HepG2 (cell line): ENCODE results near the gene NDUFAF8. TPM values are rescaled to one million over a fixed set of nuclear protein-coding genes. Genes with fewer than 3 reads are reported as not detected.

Experiments
- ATAC-seq: fragments of 200-7000 bp; cut with Tn5 transposase; 3 replicates; pipeline ENCODE4 v1.9.1; 2020; ENCODE audit warnings: mild to moderate bottlenecking, moderate library complexity
- BruUV-seq: library from RNA; stranded (reverse); fragments of 400-500 nt; replicated peaks from 2 replicates; lab custom pipeline; 2021; lab: Mats Ljungman, UMichigan
- CTCF ChIA-PET: fragments of 300-600 bp; formaldehyde crosslinking; extraction: SDS; loops from one replicate; lab custom pipeline; 2021; ENCODE audit warnings: low total read pairs, inconsistent platforms, low intra/inter-chr PET ratio; lab: Yijun Ruan, JAX
- POLR2A ChIA-PET: fragments of 350-600 bp; sonication (Branson Sonifier 250); formaldehyde crosslinking; loops from one replicate; lab custom pipeline; 2020; ENCODE audit warnings: antibody characterized with exemption, inconsistent platforms; lab: Yijun Ruan, JAX
- DNase-seq: peaks from one replicate; pipeline ENCODE4 v3.0.0-alpha.2; 2015; ENCODE audit warnings: low spot score
- FAIRE-seq: peaks from 3 replicates; lab custom pipeline; 2011; peaks lifted over from hg19 to GRCh38; lab: Jason Lieb, UNC
- H2AFZ ChIP-seq: one replicate; pipeline ENCODE4 v1.6.1; 2011; ENCODE audit warnings: low read length, inconsistent platforms
- H3K27ac ChIP-seq: fragments of 300-600 bp; 3 replicates; pipeline ENCODE4 v1.8.0; 2011; ENCODE audit warnings: mixed run types, mild to moderate bottlenecking, mixed read lengths, low read length, inconsistent platforms; ENCODE audit not compliant: insufficient read depth; ENCODE audit errors: extremely low read length
- H3K27me3 ChIP-seq, 2 experiments: fragments of 200-600 bp in 1 of 2; 2 replicates in 1 of 2; 3 replicates in 1 of 2; pipeline versions ENCODE4 v1.6.0 to v1.8.0; 2011; ENCODE audit warnings: low read length in 2 of 2, mild to moderate bottlenecking in 2 of 2, moderate library complexity in 2 of 2, inconsistent platforms in 1 of 2; ENCODE audit not compliant: insufficient read depth in 2 of 2, control insufficient read depth in 1 of 2
- H3K36me3 ChIP-seq, 2 experiments: fragments of 200-600 bp in 1 of 2; replicated peaks in 1 of 2; 2 replicates in 1 of 2; 3 replicates in 1 of 2; pipeline versions ENCODE4 v1.5.1 to v1.8.0; 2011; ENCODE audit warnings: low read length in 2 of 2, inconsistent platforms in 1 of 2; ENCODE audit not compliant: insufficient read depth in 2 of 2, control insufficient read depth in 1 of 2
- H3K4me1 ChIP-seq: 2 replicates; pipeline ENCODE4 v1.5.1; 2012; ENCODE audit warnings: low read length, inconsistent platforms; ENCODE audit not compliant: insufficient read depth
- H3K4me2 ChIP-seq: 2 replicates; pipeline ENCODE4 v1.6.0; 2011; ENCODE audit warnings: low read depth, low read length, inconsistent platforms
- H3K4me3 ChIP-seq, 3 experiments: fragments of 200-600 bp in 1 of 3; sonication (generic), shearing (Covaris generic) in 1 of 3; replicated peaks in 1 of 3; 2 replicates each; pipeline ENCODE4 v1.5.1; 2011 to 2016; ENCODE audit warnings: low read length in 3 of 3, inconsistent platforms in 2 of 3, low read depth in 2 of 3, mild to moderate bottlenecking in 2 of 3, control low read depth in 1 of 3, mixed read lengths in 1 of 3; ENCODE audit not compliant: insufficient read depth in 1 of 3
- H3K79me2 ChIP-seq: one replicate; pipeline ENCODE4 v1.6.1; 2011; ENCODE audit warnings: low read length, inconsistent platforms; ENCODE audit not compliant: insufficient read depth
- H3K9ac ChIP-seq: 2 replicates; pipeline ENCODE4 v1.6.0; 2011; ENCODE audit warnings: mild to moderate bottlenecking, low read depth, low read length, inconsistent platforms; ENCODE audit not compliant: insufficient read depth
- H3K9me3 ChIP-seq: 2 replicates; pipeline ENCODE4 v1.5.1; 2012; ENCODE audit warnings: mild to moderate bottlenecking, low read length
- H4K20me1 ChIP-seq: 2 replicates; pipeline ENCODE4 v1.6.0; 2011; ENCODE audit warnings: inconsistent platforms, mild to moderate bottlenecking, low read length, moderate library complexity; ENCODE audit not compliant: insufficient read depth
- ARID4A ChIP-seq: sonication (generic); formaldehyde crosslinking; IDR thresholded peaks from 2 replicates; pipeline ENCODE4 v1.5.0; 2020; ENCODE audit warnings: mild to moderate bottlenecking, missing genetic modification reagents, borderline replicate concordance
- ARNT2 ChIP-seq: sonication (generic); formaldehyde crosslinking; IDR thresholded peaks from 2 replicates; pipeline ENCODE4 v1.8.0; 2022; ENCODE audit warnings: mild to moderate bottlenecking, low read depth, missing genetic modification reagents, moderate library complexity
- BORCS8-MEF2B ChIP-seq: sonication (generic); formaldehyde crosslinking; IDR thresholded peaks from 2 replicates; pipeline ENCODE4 v1.8.0; 2022; ENCODE audit warnings: mild to moderate bottlenecking, missing genetic modification reagents
- PITX1 ChIP-seq: sonication (generic); formaldehyde crosslinking; IDR thresholded peaks from 2 replicates; pipeline ENCODE4 v1.5.1; 2020; ENCODE audit warnings: mild to moderate bottlenecking, missing genetic modification reagents
- SIX1 ChIP-seq: sonication (generic); formaldehyde crosslinking; IDR thresholded peaks from 2 replicates; pipeline ENCODE4 v1.4.0; 2020; ENCODE audit warnings: missing genetic modification reagents, borderline replicate concordance
- ZFP1 ChIP-seq: IDR thresholded peaks from 2 replicates; pipeline ENCODE4 v1.6.1; 2016
- ZMAT3 ChIP-seq: sonication (generic); formaldehyde crosslinking; conservative IDR thresholded peaks from 2 replicates; pipeline ENCODE4 v1.7.0; 2021; ENCODE audit warnings: missing genetic modification reagents
- ZNF280D ChIP-seq: sonication (generic); formaldehyde crosslinking; IDR thresholded peaks from 2 replicates; pipeline ENCODE4 v1.5.1; 2020; ENCODE audit warnings: mild to moderate bottlenecking, missing genetic modification reagents
- ZSCAN12 ChIP-seq: sonication (generic); formaldehyde crosslinking; IDR thresholded peaks from 2 replicates; pipeline ENCODE4 v1.9.0; 2021; ENCODE audit warnings: mild to moderate bottlenecking, missing genetic modification reagents
- WGBS: methylation state at CpG from one replicate; pipeline ENCODE4 v1.1.6; 2017; ENCODE audit warnings: low lambda C conversion rate; 5-methylcytosine and 5-hydroxymethylcytosine counted together
- in situ Hi-C: cut with HindIII; loops from 2 replicates; pipeline ENCODE4 v1.10.0; 2017; ENCODE audit warnings: low pct_unique_long_range_greater_than_20kb; ENCODE audit not compliant: extremely low pct_ligation_motif_present
- intact Hi-C: fragments of 100-400 bp; cut with micrococcal nuclease; formaldehyde crosslinking; loops from one replicate; pipeline ENCODE4 v1.10.0; 2022; ENCODE audit not compliant: unreplicated experiment
- polyA plus RNA-seq, 8 experiments: library from polyadenylated mRNA; depleted of rRNA in 3 of 8; stranded (reverse) in 7 of 8; unstranded in 1 of 8; fragments of >200 nt; fragmentation: Illumina TruSeq in 4 of 8; extraction: Trizol in 4 of 8; gene quantifications; 2 replicates each; pipeline versions ENCODE4 v1.2.1 to v1.2.3, GENCODE V29; 2011 to 2016; ENCODE audit warnings: low read depth in 4 of 8, missing spikeins in 1 of 8, mixed read lengths in 1 of 8; ENCODE audit not compliant: insufficient read depth in 1 of 8
- total RNA-seq, 5 experiments: library from RNA; depleted of rRNA; stranded (reverse); fragments of >200 nt; fragmentation: Illumina TruSeq; extraction: Trizol; gene quantifications; 2 replicates each; pipeline ENCODE4 v1.2.3, GENCODE V29; 2016; ENCODE audit warnings: low read depth in 1 of 5

The NDUFAF8 gene
- total and polyA plus RNA-seq, 2 of the 13 experiments (the other 11 are each of a cell fraction or from before 2014, with no cell fraction given) = 75.6 to 233 TPM

GRCh38 chr17:81203136-81203535, 36.0 kb upstream of the NDUFAF8 start:
- no peaks in the 10 kb centered on the region for H3K9me3 ChIP-seq
- peaks cover 19 to 61% of the 10 kb centered on the region in 2 experiments; a peak in 4 of 5 replicates for H3K36me3 ChIP-seq
- no peaks in the 10 kb centered on the region; the same call in 1 of the 2 replicates for H4K20me1 ChIP-seq
- FAIRE-seq = no peak
- POLR2A ChIA-PET = no interaction called here
- in situ Hi-C loops = no loop called here
- no peak for ATAC-seq
- H3K4me2 ChIP-seq = no peak overlapping the region
- no peak overlapping the region for H3K27ac ChIP-seq
- no peaks in the 10 kb centered on the region for H3K4me1 ChIP-seq
- intact Hi-C loops = loop anchor here (5.0 kb wide), 1 partner anchor 61 kb away; no protein-coding TSS in a partner anchor
- no peak overlapping the region for H2AFZ ChIP-seq
- no peak overlapping the region for H3K9ac ChIP-seq
- H3K27me3 ChIP-seq = no peaks in the 10 kb centered on the region
- 0 out of 2 replicates have a peak, but pooled peaks have one; percentile 16 for TF ChIP-seq ARID4A (CRISPR knock-in tag)
- no peak for TF ChIP-seq ARNT2 (CRISPR knock-in tag)
- TF ChIP-seq, all 625 proteins: peak for 1
- H3K4me3 ChIP-seq = no peak overlapping the region
- CTCF ChIA-PET = no interaction called here
- WGBS = 98% methylated on average over 19 of the region's 20 CpGs
- H3K79me2 ChIP-seq = no peaks in the 10 kb centered on the region
- no TSS peak for BruUV-seq
- DNase-seq = no peak

GRCh38 chr17:81204578-81204977, 34.5 kb upstream of the NDUFAF8 start:
- no peaks in the 10 kb centered on the region; the same call in 1 of the 2 replicates for H4K20me1 ChIP-seq
- POLR2A ChIA-PET = no interaction called here
- no peaks in the 10 kb centered on the region for H3K4me1 ChIP-seq
- no peaks in the 10 kb centered on the region for H3K79me2 ChIP-seq
- ATAC-seq (no peak), DNase-seq (no peak), FAIRE-seq (no peak)
- CTCF ChIA-PET = no interaction called here
- H3K36me3 ChIP-seq = peaks cover 19 to 56% of the 10 kb centered on the region in 2 experiments; a peak in 4 of 5 replicates
- H2AFZ ChIP-seq = no peak overlapping the region
- no peaks in the 10 kb centered on the region for H3K27me3 ChIP-seq
- in situ Hi-C loops = no loop called here
- intact Hi-C loops = loop anchor here (5.0 kb wide), 1 partner anchor 62 kb away; no protein-coding TSS in a partner anchor
- H3K4me3 ChIP-seq = no peak overlapping the region
- WGBS = 99% methylated on average over 8 of the region's 10 CpGs
- H3K27ac ChIP-seq = no peak overlapping the region
- H3K9ac ChIP-seq = no peak overlapping the region
- H3K4me2 ChIP-seq = no peak overlapping the region
- BruUV-seq = no TSS peak
- H3K9me3 ChIP-seq = no peaks in the 10 kb centered on the region
- TF ChIP-seq ZMAT3 = no peak
- no peak for TF ChIP-seq ZSCAN12
- no peak for TF ChIP-seq ZFP1
- no peak for TF ChIP-seq PITX1 (CRISPR knock-in tag)
- no peak for TF ChIP-seq SIX1 (CRISPR knock-in tag)
- no peak for TF ChIP-seq ZNF280D (CRISPR knock-in tag)
- no peak for TF ChIP-seq BORCS8-MEF2B
